LNCaP clone FGC (cell line): ENCODE data around the gene ZMYM4.
A peak's percentile ranks its signal among the peaks of the same experiment; 100 is the strongest.
"Not testable (repeated sequence)": the region's sequence is repeated elsewhere in the genome, so short reads cannot be mapped to it uniquely, and the experiment has no call there.

Experiments
- DNase-seq: peaks from one replicate; pipeline ENCODE4 v3.0.0-alpha.2; 2011; ENCODE audit warnings: low read depth
- H3K4me3 ChIP-seq: 2 replicates; pipeline ENCODE4 v1.5.1; 2011; ENCODE audit warnings: mild to moderate bottlenecking, low read depth, low read length, control low read depth
- TF ChIP-seq, protein P1 (sequence below): IDR thresholded peaks from 2 replicates; pipeline ENCODE4 v1.5.1; 2012; ENCODE audit warnings: mild to moderate bottlenecking; ENCODE audit not compliant: control insufficient read depth, insufficient read depth; ENCODE audit errors: extremely low read depth

The ZMYM4 gene

DNA sequence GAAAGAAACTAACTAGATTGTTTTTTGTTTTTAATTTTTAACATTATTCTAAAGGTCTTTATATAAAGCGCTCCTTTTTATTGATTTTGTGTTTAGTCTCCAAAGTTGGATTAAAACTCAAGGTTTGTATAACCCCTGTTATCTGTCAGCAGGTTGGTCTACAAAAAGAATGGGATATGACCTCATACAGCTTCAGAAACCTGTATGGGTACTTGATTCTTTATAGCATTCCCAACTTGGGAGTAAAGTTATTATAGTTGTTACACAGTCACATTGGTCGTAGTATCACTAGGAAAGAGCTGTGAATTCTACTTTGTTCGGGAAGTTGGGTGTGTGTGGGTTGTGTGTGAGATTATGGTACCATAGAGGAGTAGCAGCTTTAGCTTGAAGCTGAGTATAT, 52.4 kb downstream of the ZMYM4 start:
- TF ChIP-seq, protein P1, sequence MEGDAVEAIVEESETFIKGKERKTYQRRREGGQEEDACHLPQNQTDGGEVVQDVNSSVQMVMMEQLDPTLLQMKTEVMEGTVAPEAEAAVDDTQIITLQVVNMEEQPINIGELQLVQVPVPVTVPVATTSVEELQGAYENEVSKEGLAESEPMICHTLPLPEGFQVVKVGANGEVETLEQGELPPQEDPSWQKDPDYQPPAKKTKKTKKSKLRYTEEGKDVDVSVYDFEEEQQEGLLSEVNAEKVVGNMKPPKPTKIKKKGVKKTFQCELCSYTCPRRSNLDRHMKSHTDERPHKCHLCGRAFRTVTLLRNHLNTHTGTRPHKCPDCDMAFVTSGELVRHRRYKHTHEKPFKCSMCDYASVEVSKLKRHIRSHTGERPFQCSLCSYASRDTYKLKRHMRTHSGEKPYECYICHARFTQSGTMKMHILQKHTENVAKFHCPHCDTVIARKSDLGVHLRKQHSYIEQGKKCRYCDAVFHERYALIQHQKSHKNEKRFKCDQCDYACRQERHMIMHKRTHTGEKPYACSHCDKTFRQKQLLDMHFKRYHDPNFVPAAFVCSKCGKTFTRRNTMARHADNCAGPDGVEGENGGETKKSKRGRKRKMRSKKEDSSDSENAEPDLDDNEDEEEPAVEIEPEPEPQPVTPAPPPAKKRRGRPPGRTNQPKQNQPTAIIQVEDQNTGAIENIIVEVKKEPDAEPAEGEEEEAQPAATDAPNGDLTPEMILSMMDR, result no peak
- H3K4me3 ChIP-seq, result no peak overlapping the region
- no peak for DNase-seq

DNA sequence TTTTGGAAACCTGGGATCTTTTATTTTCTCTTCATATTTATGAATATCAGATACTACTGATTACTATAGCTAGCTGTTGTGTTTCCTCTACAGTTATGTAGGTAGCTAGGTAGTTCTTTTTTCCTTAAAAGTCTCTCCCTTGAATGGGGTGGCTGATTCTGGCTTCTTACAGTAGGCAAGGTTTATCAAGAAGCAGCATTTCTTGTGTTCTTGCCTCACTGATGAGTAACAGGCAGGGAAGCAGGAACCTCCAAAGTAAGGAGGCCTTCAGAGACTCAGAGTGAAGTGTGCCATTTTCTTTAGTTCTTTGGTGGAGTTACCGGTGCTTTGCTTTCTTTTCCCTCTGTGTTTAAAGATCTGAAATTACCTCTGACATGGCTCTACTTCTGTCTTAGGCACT, 56.0 kb downstream of the ZMYM4 start:
- DNase-seq, result no peak
- TF ChIP-seq, protein P1, result no peak
- H3K4me3 ChIP-seq, result no peak overlapping the region

DNA sequence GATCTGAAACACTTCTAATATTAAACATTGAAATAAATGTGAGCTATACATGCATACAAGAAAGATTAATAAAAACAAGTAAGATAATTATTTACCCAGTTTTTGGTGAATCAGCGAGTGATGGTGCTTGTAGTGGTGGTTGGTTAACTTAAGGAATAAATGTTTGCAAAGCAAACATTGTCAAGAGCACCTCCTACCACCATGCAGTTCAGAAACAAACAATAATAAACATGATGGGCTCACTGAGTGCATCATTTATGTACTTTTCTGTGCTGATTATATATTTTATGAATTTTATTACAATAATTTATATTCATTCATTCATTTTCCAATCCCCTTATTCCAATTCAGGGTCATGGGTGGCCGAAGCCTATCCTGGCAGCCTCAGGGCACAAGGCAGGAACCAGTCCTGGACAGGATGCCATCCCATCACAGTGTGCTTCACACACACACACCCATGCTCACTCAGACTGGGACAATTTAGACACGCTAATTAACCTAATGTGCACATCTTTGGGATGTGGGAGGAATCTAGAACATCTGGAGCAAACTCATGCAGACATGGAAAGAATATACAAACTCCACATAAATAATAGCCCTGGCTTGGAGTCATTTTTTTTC, 57.8 kb downstream of the ZMYM4 start:
- peak; percentile 85 for DNase-seq
- 0 out of 2 replicates have a peak overlapping the region, but pooled peaks have one; percentile 6 for H3K4me3 ChIP-seq
- TF ChIP-seq, protein P1, result no peak

DNA sequence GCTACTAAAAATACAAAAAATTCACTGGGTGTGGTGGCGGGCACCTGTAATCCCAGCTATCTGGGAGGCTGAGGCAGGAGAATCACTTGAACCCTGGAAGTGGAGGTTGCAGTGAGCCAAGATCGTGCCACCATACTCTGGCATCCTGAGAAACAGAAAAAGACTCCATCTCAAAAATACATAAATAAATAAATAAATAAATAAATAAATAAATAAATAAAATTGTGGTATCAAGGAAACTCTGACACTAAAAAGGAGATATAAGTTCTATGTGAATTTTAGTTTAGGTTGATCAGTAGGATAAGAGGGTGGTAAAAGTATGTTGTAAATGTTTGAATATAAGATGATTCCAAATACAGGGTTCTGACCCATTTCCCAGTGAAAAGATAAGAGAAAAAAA, 63.1 kb downstream of the ZMYM4 start:
- DNase-seq, H3K4me3 ChIP-seq: not testable (repeated sequence)

DNA sequence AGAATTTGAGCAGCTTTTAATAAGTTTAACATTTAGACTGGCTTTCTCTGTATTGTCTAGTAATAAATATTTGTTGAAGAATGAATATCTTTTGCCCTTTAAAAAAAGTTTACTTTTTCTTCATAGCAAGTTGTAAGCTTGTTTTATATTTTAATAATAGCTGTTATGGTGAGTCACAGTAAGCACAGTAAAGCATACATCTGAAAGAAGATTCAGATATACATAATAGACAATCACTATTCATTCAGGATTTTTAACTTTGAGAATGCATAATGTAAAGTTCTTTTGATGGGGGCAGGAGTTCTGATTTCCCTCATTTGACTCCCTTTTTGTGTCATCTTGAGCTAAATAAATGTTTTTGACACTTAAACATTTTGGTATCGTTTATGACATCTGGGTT, 66.0 kb downstream of the ZMYM4 start:
- DNase-seq, result no peak
- H3K4me3 ChIP-seq, result no peak overlapping the region
- TF ChIP-seq, protein P1, result no peak

DNA sequence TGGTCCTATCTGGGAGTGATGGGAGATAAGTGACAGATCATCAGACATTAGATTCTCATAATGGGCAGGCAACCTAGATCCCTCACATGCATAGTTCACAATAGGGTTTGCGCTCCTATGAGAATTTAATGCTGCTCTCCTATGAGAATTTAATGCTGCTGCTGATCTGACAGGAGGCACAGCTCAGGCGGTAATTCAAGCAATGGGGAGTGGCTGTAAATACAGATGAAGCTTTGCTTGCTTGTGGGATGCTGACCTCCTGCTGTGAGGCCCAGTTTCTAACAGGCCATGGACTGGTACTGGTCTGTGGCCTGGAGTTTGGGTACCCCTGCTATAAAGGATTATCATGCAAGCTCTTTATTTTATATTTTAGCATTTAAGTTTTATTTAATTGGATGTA, 72.0 kb downstream of the ZMYM4 start:
- TF ChIP-seq, protein P1, result no peak
- DNase-seq, result no peak

DNA sequence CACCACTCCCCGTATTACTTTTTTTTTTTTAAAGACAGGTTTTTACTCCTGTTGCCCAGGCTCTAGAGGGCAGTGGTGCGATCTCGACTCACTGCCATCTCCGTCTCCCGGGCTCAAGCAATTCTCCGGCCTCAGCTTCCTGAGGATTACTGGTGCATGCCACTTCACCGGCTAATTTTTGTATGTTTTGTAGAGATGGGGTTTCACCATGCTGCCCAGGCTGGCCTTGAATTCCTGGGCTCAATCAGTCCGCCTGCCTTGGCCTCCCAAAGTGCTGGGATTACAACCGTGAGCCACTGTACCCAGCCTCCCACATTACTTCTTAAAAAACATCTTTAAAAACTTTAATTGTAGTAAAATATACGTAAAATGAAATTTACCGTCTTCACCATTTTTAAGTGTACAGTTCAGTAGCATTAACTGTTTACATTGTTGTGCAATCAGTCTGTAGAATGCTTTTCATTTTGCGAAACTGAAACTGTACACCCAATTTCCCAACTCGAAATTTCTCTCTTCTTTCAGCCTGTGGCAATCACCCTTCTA, 77.0 kb downstream of the ZMYM4 start:
- DNase-seq, result no peak

More for the DNA sequence above, 72.0 kb downstream of the ZMYM4 start:
- H3K4me3 ChIP-seq, result no peak overlapping the region

More for the DNA sequence above, 77.0 kb downstream of the ZMYM4 start:
- TF ChIP-seq, protein P1, result no peak
- H3K4me3 ChIP-seq, result no peak overlapping the region
